H9 (cell line): ENCODE results near the gene ACTN4. TPM values are rescaled to one million over a fixed set of nuclear protein-coding genes. Genes with fewer than 3 reads are reported as not detected.

Experiments used
- DNase-seq: peaks from one replicate; pipeline ENCODE4 v3.0.0-alpha.2; 2017
- H2AFZ ChIP-seq: one replicate; pipeline ENCODE4 v1.6.1; 2013; ENCODE audit warnings: mild to moderate bottlenecking, low read length, control low read depth, moderate library complexity
- H2AK5ac ChIP-seq: 2 replicates; pipeline ENCODE4 v1.6.1; 2013; ENCODE audit warnings: low read length, control low read depth, mixed read lengths; ENCODE audit not compliant: insufficient read length
- H2BK120ac ChIP-seq: one replicate; pipeline ENCODE4 v1.6.1; 2013; ENCODE audit warnings: low read depth, mild to moderate bottlenecking, low read length, control low read depth, inconsistent platforms; ENCODE audit not compliant: poor library complexity, severe bottlenecking
- H2BK12ac ChIP-seq: 2 replicates; pipeline ENCODE4 v1.6.1; 2013; ENCODE audit warnings: low read length, control low read depth, mixed read lengths, low read depth; ENCODE audit not compliant: insufficient read length
- H2BK15ac ChIP-seq: 2 replicates; pipeline ENCODE4 v1.6.1; 2013; ENCODE audit warnings: low read depth, low read length, control low read depth
- H2BK20ac ChIP-seq: one replicate; pipeline ENCODE4 v1.6.1; 2013; ENCODE audit warnings: low read depth, mild to moderate bottlenecking, low read length, control low read depth, inconsistent platforms; ENCODE audit not compliant: poor library complexity, severe bottlenecking
- H2BK5ac ChIP-seq: 2 replicates; pipeline ENCODE4 v1.6.1; 2013; ENCODE audit warnings: low read length, control low read depth, mixed read lengths; ENCODE audit not compliant: insufficient read length
- H3K14ac ChIP-seq: 2 replicates; pipeline ENCODE4 v1.6.1; 2013; ENCODE audit warnings: low read length, control low read depth; ENCODE audit not compliant: insufficient read depth
- H3K18ac ChIP-seq: 2 replicates; pipeline ENCODE4 v1.6.1; 2013; ENCODE audit warnings: low read depth, mild to moderate bottlenecking, mixed read lengths, low read length, control low read depth; ENCODE audit not compliant: insufficient read length
- H3K23ac ChIP-seq: 2 replicates; pipeline ENCODE4 v1.6.1; 2013; ENCODE audit warnings: low read length, control low read depth, mixed read lengths, low read depth; ENCODE audit not compliant: insufficient read length
- H3K23me2 ChIP-seq: 2 replicates; pipeline ENCODE4 v1.6.1; 2013; ENCODE audit warnings: low read depth, mild to moderate bottlenecking, mixed read lengths, low read length, control low read depth; ENCODE audit not compliant: insufficient read length, poor library complexity, severe bottlenecking
- H3K27ac ChIP-seq: 2 replicates; pipeline ENCODE4 v1.5.1; 2013; ENCODE audit warnings: low read length, control low read depth, mixed read lengths, low read depth; ENCODE audit not compliant: insufficient read length
- H3K27me3 ChIP-seq: 2 replicates; pipeline ENCODE4 v1.6.1; 2013; ENCODE audit warnings: low read length, control low read depth, inconsistent platforms; ENCODE audit not compliant: insufficient read depth
- H3K4ac ChIP-seq: 2 replicates; pipeline ENCODE4 v1.6.1; 2013; ENCODE audit warnings: low read depth, mild to moderate bottlenecking, control low read depth, inconsistent platforms, low read length, moderate library complexity
- H3K4me1 ChIP-seq: 2 replicates; pipeline ENCODE4 v1.6.1; 2013; ENCODE audit warnings: low read length, control low read depth, inconsistent platforms; ENCODE audit not compliant: insufficient read depth
- H3K4me2 ChIP-seq: 2 replicates; pipeline ENCODE4 v1.6.1; 2013; ENCODE audit warnings: low read length, control low read depth, mixed read lengths; ENCODE audit not compliant: insufficient read length, insufficient read depth
- H3K56ac ChIP-seq: 2 replicates; pipeline ENCODE4 v1.6.1; 2013; ENCODE audit warnings: low read depth, mild to moderate bottlenecking, mixed read lengths, low read length, control low read depth; ENCODE audit not compliant: insufficient read length
- H3K79me1 ChIP-seq: 2 replicates; pipeline ENCODE4 v1.6.1; 2013; ENCODE audit warnings: low read depth, mild to moderate bottlenecking, moderate library complexity, low read length, control low read depth, inconsistent platforms; ENCODE audit not compliant: insufficient read depth, poor library complexity, severe bottlenecking
- H3K79me2 ChIP-seq: 2 replicates; pipeline ENCODE4 v1.6.1; 2013; ENCODE audit warnings: low read length, control low read depth, inconsistent platforms; ENCODE audit not compliant: insufficient read depth
- H3K9ac ChIP-seq: 2 replicates; pipeline ENCODE4 v1.6.1; 2013; ENCODE audit warnings: low read length, control low read depth, mixed read lengths; ENCODE audit not compliant: insufficient read length; ENCODE audit errors: extremely low read depth
- H3K9me3 ChIP-seq: one replicate; pipeline ENCODE4 v1.6.1; 2013; ENCODE audit warnings: low read depth, low read length, inconsistent platforms; ENCODE audit not compliant: control insufficient read depth
- H3T11ph ChIP-seq: one replicate; pipeline ENCODE4 v1.6.1; 2013; ENCODE audit warnings: mild to moderate bottlenecking, low read length, control low read depth, inconsistent platforms
- H4K20me1 ChIP-seq: one replicate; pipeline ENCODE4 v1.6.1; 2013; ENCODE audit not compliant: control insufficient read depth, insufficient read length, insufficient read depth
- H4K5ac ChIP-seq: 2 replicates; pipeline ENCODE4 v1.6.1; 2013; ENCODE audit warnings: low read depth, mild to moderate bottlenecking, mixed read lengths, low read length, control low read depth; ENCODE audit not compliant: insufficient read length
- H4K8ac ChIP-seq: replicated peaks from 2 replicates; pipeline ENCODE4 v1.6.1; 2013; ENCODE audit warnings: low read length, control low read depth, mixed read lengths, low read depth; ENCODE audit not compliant: insufficient read length
- H4K91ac ChIP-seq: 2 replicates; pipeline ENCODE4 v1.6.1; 2013; ENCODE audit warnings: low read depth, mild to moderate bottlenecking, moderate library complexity, mixed read lengths, low read length, control low read depth; ENCODE audit not compliant: insufficient read length
- H3K27ac Mint-ChIP-seq, 3 experiments: 2 replicates in 2 of 3; 3 replicates in 1 of 3; pipeline ENCODE4 v1.8.0; 2020 to 2021; ENCODE audit warnings: mixed read lengths in 3 of 3, mild to moderate bottlenecking in 1 of 3, moderate library complexity in 1 of 3
- H3K27me3 Mint-ChIP-seq: 2 replicates; pipeline ENCODE4 v1.8.0; 2021; ENCODE audit warnings: low read depth, mild to moderate bottlenecking, moderate library complexity, mixed read lengths
- H3K36me3 Mint-ChIP-seq, 3 experiments: 2 replicates in 2 of 3; 3 replicates in 1 of 3; pipeline ENCODE4 v1.8.0; 2020 to 2021; ENCODE audit warnings: low read depth in 3 of 3, mixed read lengths in 3 of 3; ENCODE audit not compliant: insufficient read depth in 1 of 3
- H3K4me1 Mint-ChIP-seq, 2 experiments: 2 replicates each; pipeline ENCODE4 v1.8.0; 2020; ENCODE audit warnings: mixed read lengths in 2 of 2
- H3K4me3 Mint-ChIP-seq, 2 experiments: 2 replicates in 1 of 2; 3 replicates in 1 of 2; pipeline ENCODE4 v1.8.0; 2020 to 2021; ENCODE audit warnings: mild to moderate bottlenecking in 2 of 2, mixed read lengths in 2 of 2, moderate library complexity in 1 of 2
- H3K9me3 Mint-ChIP-seq, 2 experiments: 2 replicates in 1 of 2; 3 replicates in 1 of 2; pipeline ENCODE4 v1.8.0; 2020; ENCODE audit warnings: mild to moderate bottlenecking in 2 of 2, mixed read lengths in 2 of 2, moderate library complexity in 1 of 2
- WGBS: extraction: QIAGEN DNeasy Blood & Tissue Kit; methylation state at CpG from one replicate; pipeline ENCODE4 v1.1.7; 2013; ENCODE audit warnings: missing lambda C conversion rate, low lambda C conversion rate, mixed read lengths; ENCODE audit not compliant: insufficient read length; ENCODE audit errors: extremely low coverage; 5-methylcytosine and 5-hydroxymethylcytosine counted together
- total RNA-seq: library from RNA; stranded (reverse); gene quantifications from 2 replicates; pipeline ENCODE4 v1.2.1, GENCODE V29; 2021
- TF ChIP-seq, protein P1 (sequence below): fragments of 200-600 bp; sonication (generic); conservative IDR thresholded peaks from 3 replicates; pipeline ENCODE4 v1.8.0; 2021; ENCODE audit warnings: antibody characterized with exemption, mild to moderate bottlenecking

ACTN4 gene
- total RNA-seq, 1 experiment from 2014 or later, result 369 TPM

DNA sequence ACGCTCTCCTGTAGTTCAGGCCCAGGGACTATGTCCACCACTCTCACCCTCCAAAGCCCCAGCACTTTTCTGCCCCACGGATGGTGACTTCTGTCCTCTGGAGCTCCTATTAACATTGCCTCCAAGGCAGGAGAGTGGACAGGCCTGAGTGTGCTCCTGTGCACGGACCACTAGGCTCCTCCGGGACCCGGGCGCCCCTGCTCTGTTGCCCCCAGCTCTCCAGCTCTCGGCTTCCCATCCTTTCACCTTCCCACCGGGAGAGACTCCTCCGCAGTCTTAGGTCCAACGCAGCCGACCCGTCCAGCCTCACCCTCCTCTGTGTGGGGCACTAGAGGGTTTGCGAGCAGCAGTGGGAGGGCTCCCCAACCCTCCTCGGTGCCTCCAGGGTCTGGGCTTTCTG is 66.4 kb downstream of the ACTN4 start:
- H3K36me3 Mint-ChIP-seq, result peaks cover 37 to 77% (median 71%) of the 10 kb centered on the region in 3 experiments; a peak in 6 of 7 replicates
- Histone ChIP-seq H2BK12ac (no peak overlapping the region), H4K8ac (no peak overlapping the region), H3K9ac (no peak overlapping the region), H4K5ac (no peak overlapping the region), H3K14ac (no peak overlapping the region), H3K4ac (no peak overlapping the region), H2BK15ac (no peak overlapping the region), H3K23me2 (no peaks in the 10 kb centered on the region), H3K4me2 (no peak overlapping the region), H3K79me2 (no peaks in the 10 kb centered on the region), H3K9me3 (no peaks in the 10 kb centered on the region), H3K23ac (no peak overlapping the region), H3K79me1 (no peaks in the 10 kb centered on the region), H3K56ac (no peak overlapping the region), H4K91ac (no peak overlapping the region), H3K4me1 (no peaks in the 10 kb centered on the region), H2AK5ac (no peak overlapping the region), H2BK5ac (no peak overlapping the region), H4K20me1 (no peaks in the 10 kb centered on the region), H3T11ph (no peak overlapping the region), H2AFZ (no peak overlapping the region), H2BK120ac (no peak overlapping the region), H2BK20ac (no peak overlapping the region), H3K27ac (no peak overlapping the region), H3K27me3 (no peaks in the 10 kb centered on the region), H3K18ac (no peak overlapping the region)
- no peak overlapping the region for H3K4me3 Mint-ChIP-seq
- TF ChIP-seq, protein P1, sequence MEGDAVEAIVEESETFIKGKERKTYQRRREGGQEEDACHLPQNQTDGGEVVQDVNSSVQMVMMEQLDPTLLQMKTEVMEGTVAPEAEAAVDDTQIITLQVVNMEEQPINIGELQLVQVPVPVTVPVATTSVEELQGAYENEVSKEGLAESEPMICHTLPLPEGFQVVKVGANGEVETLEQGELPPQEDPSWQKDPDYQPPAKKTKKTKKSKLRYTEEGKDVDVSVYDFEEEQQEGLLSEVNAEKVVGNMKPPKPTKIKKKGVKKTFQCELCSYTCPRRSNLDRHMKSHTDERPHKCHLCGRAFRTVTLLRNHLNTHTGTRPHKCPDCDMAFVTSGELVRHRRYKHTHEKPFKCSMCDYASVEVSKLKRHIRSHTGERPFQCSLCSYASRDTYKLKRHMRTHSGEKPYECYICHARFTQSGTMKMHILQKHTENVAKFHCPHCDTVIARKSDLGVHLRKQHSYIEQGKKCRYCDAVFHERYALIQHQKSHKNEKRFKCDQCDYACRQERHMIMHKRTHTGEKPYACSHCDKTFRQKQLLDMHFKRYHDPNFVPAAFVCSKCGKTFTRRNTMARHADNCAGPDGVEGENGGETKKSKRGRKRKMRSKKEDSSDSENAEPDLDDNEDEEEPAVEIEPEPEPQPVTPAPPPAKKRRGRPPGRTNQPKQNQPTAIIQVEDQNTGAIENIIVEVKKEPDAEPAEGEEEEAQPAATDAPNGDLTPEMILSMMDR, result no peak
- WGBS, result no CpG with 5 or more reads among the region's 14 CpGs
- no peak for DNase-seq
- H3K27me3 Mint-ChIP-seq, result no peaks in the 10 kb centered on the region; the same call in 1 of the 2 replicates
- peak overlapping the region in 2 of 3 experiments; percentile 78 to 80; a peak in 4 of 7 replicates for H3K27ac Mint-ChIP-seq
- H3K9me3 Mint-ChIP-seq, result no peaks in the 10 kb centered on the region
- peaks cover 0 to 4% of the 10 kb centered on the region in 2 experiments; a peak in 1 of 4 replicates for H3K4me1 Mint-ChIP-seq
